GM12878 (cell line): ENCODE results near the gene SLC39A11.

Experiments used
- CTCF ChIP-seq, 3 experiments: IDR thresholded peaks in 2 of 3; conservative IDR thresholded peaks in 1 of 3; 2 replicates each; pipeline ENCODE4 v1.5.1; 2011; ENCODE audit warnings: low read depth in 3 of 3, low read length in 3 of 3, mild to moderate bottlenecking in 3 of 3, control low read depth in 2 of 3, moderate library complexity in 2 of 3, inconsistent platforms in 1 of 3, mixed read lengths in 1 of 3; ENCODE audit not compliant: control insufficient read depth in 2 of 3, insufficient read depth in 1 of 3; ENCODE audit errors: extremely low read depth in 1 of 3
- EGR1 ChIP-seq, 2 experiments: IDR thresholded peaks; 1 replicate in 1 of 2; 2 replicates in 1 of 2; pipeline ENCODE4 v1.6.1; 2011 to 2012; ENCODE audit warnings: low read depth in 2 of 2, low read length in 2 of 2, borderline replicate concordance in 1 of 2, mild to moderate bottlenecking in 1 of 2, moderate library complexity in 1 of 2
- GATAD2B ChIP-seq: fragments of 450-650 bp; conservative IDR thresholded peaks from 2 replicates; pipeline ENCODE4 v1.6.1; 2017; ENCODE audit warnings: low read depth, mild to moderate bottlenecking, moderate library complexity
- HSF1 ChIP-seq: fragments of 150-350 bp; IDR thresholded peaks from 2 replicates; pipeline ENCODE4 v1.6.1; 2014; ENCODE audit warnings: mild to moderate bottlenecking, low read depth, low read length
- SPI1 ChIP-seq: IDR thresholded peaks from 2 replicates; pipeline ENCODE4 v1.6.1; 2011; ENCODE audit warnings: low read depth, mild to moderate bottlenecking, low read length, moderate library complexity, borderline replicate concordance; ENCODE audit not compliant: insufficient read depth
- ZBTB33 ChIP-seq: fragments of 450-650 bp; IDR thresholded peaks from 2 replicates; pipeline ENCODE4 v1.6.1; 2017; ENCODE audit warnings: mild to moderate bottlenecking

GRCh38 chr17:72972263-72972951, 120.1 kb downstream of the SLC39A11 start:
- TF ChIP-seq EGR1 (IDR thresholded peaks at IDR 0.05; ENCODE audit: borderline replicate concordance in 1 of 2, low read depth in 2 of 2, low read length in 2 of 2) (no peak), SPI1 (no peak), CTCF (IDR thresholded peaks at IDR 0.05 in 2 of 3, conservative IDR thresholded peaks at IDR 0.05 in 1 of 3; ENCODE audit: control insufficient read depth in 2 of 3, extremely low read depth in 1 of 3, insufficient read depth in 1 of 3, low read depth in 3 of 3, low read length in 3 of 3) (no peak), ZBTB33 (no peak), HSF1 (no peak), GATAD2B (no peak)
